HepG2 (cell line): ENCODE data around the gene MRPL36. TPM values are rescaled to one million over a fixed set of nuclear protein-coding genes. Genes with fewer than 3 reads are reported as not detected.

Experiments
- ATF5 ChIP-seq: sonication (generic); formaldehyde crosslinking; IDR thresholded peaks from 2 replicates; pipeline ENCODE4 v1.4.0; 2020; ENCODE audit warnings: mild to moderate bottlenecking, low read depth, missing genetic modification reagents
- BATF2 ChIP-seq: sonication (generic); formaldehyde crosslinking; IDR thresholded peaks from 2 replicates; pipeline ENCODE4 v1.8.0; 2022; ENCODE audit warnings: mild to moderate bottlenecking, missing genetic modification reagents, moderate library complexity
- FOXK1 ChIP-seq: sonication (generic); formaldehyde crosslinking; IDR thresholded peaks from 2 replicates; pipeline ENCODE4 v1.4.0; 2020; ENCODE audit warnings: low read depth, missing genetic modification reagents, borderline replicate concordance
- KAT2B ChIP-seq: fragments of 150-350 bp; IDR thresholded peaks from 2 replicates; pipeline ENCODE4 v1.6.1; 2014; ENCODE audit warnings: low read depth, low read length, borderline replicate concordance
- SNAI1 ChIP-seq: sonication (generic); formaldehyde crosslinking; IDR thresholded peaks from 2 replicates; pipeline ENCODE4 v1.5.0; 2020; ENCODE audit warnings: mild to moderate bottlenecking, missing genetic modification reagents, borderline replicate concordance
- THRA ChIP-seq: sonication (generic); formaldehyde crosslinking; IDR thresholded peaks from 2 replicates; pipeline ENCODE4 v1.4.0; 2020; ENCODE audit warnings: missing genetic modification reagents, borderline replicate concordance
- ZBTB7B ChIP-seq: sonication (generic); formaldehyde crosslinking; IDR thresholded peaks from 2 replicates; pipeline ENCODE4 v1.4.0; 2020; ENCODE audit warnings: missing genetic modification reagents
- ZNF225 ChIP-seq: sonication (generic); formaldehyde crosslinking; IDR thresholded peaks from 2 replicates; pipeline ENCODE4 v1.4.0; 2020; ENCODE audit warnings: mild to moderate bottlenecking, missing genetic modification reagents
- ZNF263 ChIP-seq: sonication (generic); formaldehyde crosslinking; IDR thresholded peaks from 2 replicates; pipeline ENCODE4 v1.4.0; 2020; ENCODE audit warnings: missing genetic modification reagents
- ZNF574 ChIP-seq: sonication (generic); formaldehyde crosslinking; IDR thresholded peaks from 2 replicates; pipeline ENCODE4 v1.4.0; 2020; ENCODE audit warnings: missing genetic modification reagents
- ZNF614 ChIP-seq: IDR thresholded peaks from 2 replicates; pipeline ENCODE4 v1.6.1; 2018; ENCODE audit warnings: missing biosample characterization, missing genetic modification reagents, inconsistent platforms, borderline replicate concordance
- ZNF724P ChIP-seq: sonication (generic); formaldehyde crosslinking; IDR thresholded peaks from 2 replicates; pipeline ENCODE4 v1.8.0; 2022; ENCODE audit warnings: missing genetic modification reagents, borderline replicate concordance
- polyA plus RNA-seq, 8 experiments: library from polyadenylated mRNA; depleted of rRNA in 3 of 8; stranded (reverse) in 7 of 8; unstranded in 1 of 8; fragments of >200 nt; fragmentation: Illumina TruSeq in 4 of 8; extraction: Trizol in 4 of 8; gene quantifications; 2 replicates each; pipeline versions ENCODE4 v1.2.1 to v1.2.3, GENCODE V29; 2011 to 2016; ENCODE audit warnings: low read depth in 4 of 8, missing spikeins in 1 of 8, mixed read lengths in 1 of 8; ENCODE audit not compliant: insufficient read depth in 1 of 8
- total RNA-seq, 5 experiments: library from RNA; depleted of rRNA; stranded (reverse); fragments of >200 nt; fragmentation: Illumina TruSeq; extraction: Trizol; gene quantifications; 2 replicates each; pipeline ENCODE4 v1.2.3, GENCODE V29; 2016; ENCODE audit warnings: low read depth in 1 of 5
- TF ChIP-seq, protein P1 (sequence below): IDR thresholded peaks from 2 replicates; pipeline ENCODE4 v1.4.0; 2020; ENCODE audit warnings: mild to moderate bottlenecking, missing genetic modification reagents
- TF ChIP-seq, protein P2 (sequence below): sonication (generic); formaldehyde crosslinking; conservative IDR thresholded peaks from 2 replicates; pipeline ENCODE4 v1.4.0; 2020; ENCODE audit warnings: missing genetic modification reagents
- TF ChIP-seq, protein P3 (sequence below): sonication (generic); formaldehyde crosslinking; IDR thresholded peaks from 2 replicates; pipeline ENCODE4 v1.8.0; 2022; ENCODE audit warnings: mild to moderate bottlenecking, missing genetic modification reagents, moderate library complexity

The MRPL36 gene
- total and polyA plus RNA-seq, 2 of the 13 experiments (the other 11 are each of a cell fraction or from before 2014, with no cell fraction given), result 71.3 to 113 TPM

DNA sequence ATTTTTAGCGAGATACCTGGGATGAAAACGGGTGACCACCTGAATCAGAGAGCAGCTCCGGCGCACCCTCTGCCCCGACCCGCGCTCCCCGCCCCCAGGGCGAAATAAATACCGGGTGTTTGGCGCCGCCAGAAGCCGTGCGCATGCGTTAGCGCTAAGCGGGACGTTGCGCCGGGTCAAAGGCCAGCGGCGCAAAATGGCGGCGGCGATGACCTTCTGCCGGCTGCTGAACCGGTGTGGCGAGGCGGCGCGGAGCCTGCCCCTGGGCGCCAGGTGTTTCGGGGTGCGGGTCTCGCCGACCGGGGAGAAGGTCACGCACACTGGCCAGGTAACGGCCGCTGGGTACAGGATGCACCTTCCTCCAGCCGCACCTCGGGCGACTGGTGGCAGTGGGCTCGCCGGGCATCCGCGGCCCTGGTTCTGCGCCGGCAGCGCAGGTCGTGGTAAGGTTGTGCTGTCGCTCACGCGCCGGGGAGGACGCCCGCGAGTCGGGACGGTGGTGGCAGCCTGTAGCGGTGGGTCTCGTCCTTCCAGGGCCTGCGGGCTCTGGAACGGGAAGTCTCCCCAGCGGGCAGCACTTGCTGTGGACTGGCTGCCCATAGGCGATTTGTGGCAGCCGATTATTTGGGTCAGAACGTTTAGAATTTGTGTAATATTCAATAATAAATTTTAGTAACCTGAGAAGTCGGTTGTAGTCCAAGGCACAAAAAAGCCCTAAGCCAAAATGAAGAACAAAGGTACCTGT, 1.8 kb upstream of the MRPL36 start, which contains the start of gene NDUFS6 (continued):
- TF ChIP-seq, protein P1, sequence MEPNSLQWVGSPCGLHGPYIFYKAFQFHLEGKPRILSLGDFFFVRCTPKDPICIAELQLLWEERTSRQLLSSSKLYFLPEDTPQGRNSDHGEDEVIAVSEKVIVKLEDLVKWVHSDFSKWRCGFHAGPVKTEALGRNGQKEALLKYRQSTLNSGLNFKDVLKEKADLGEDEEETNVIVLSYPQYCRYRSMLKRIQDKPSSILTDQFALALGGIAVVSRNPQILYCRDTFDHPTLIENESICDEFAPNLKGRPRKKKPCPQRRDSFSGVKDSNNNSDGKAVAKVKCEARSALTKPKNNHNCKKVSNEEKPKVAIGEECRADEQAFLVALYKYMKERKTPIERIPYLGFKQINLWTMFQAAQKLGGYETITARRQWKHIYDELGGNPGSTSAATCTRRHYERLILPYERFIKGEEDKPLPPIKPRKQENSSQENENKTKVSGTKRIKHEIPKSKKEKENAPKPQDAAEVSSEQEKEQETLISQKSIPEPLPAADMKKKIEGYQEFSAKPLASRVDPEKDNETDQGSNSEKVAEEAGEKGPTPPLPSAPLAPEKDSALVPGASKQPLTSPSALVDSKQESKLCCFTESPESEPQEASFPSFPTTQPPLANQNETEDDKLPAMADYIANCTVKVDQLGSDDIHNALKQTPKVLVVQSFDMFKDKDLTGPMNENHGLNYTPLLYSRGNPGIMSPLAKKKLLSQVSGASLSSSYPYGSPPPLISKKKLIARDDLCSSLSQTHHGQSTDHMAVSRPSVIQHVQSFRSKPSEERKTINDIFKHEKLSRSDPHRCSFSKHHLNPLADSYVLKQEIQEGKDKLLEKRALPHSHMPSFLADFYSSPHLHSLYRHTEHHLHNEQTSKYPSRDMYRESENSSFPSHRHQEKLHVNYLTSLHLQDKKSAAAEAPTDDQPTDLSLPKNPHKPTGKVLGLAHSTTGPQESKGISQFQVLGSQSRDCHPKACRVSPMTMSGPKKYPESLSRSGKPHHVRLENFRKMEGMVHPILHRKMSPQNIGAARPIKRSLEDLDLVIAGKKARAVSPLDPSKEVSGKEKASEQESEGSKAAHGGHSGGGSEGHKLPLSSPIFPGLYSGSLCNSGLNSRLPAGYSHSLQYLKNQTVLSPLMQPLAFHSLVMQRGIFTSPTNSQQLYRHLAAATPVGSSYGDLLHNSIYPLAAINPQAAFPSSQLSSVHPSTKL (CRISPR knock-in tag), result peak; percentile 50; the same call in 1 of the 2 replicates
- TF ChIP-seq, protein P2, sequence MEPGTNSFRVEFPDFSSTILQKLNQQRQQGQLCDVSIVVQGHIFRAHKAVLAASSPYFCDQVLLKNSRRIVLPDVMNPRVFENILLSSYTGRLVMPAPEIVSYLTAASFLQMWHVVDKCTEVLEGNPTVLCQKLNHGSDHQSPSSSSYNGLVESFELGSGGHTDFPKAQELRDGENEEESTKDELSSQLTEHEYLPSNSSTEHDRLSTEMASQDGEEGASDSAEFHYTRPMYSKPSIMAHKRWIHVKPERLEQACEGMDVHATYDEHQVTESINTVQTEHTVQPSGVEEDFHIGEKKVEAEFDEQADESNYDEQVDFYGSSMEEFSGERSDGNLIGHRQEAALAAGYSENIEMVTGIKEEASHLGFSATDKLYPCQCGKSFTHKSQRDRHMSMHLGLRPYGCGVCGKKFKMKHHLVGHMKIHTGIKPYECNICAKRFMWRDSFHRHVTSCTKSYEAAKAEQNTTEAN (CRISPR knock-in tag), result 0 out of 2 replicates have a peak, but pooled peaks have one; percentile 6
- TF ChIP-seq BATF2 (CRISPR knock-in tag), result 0 out of 2 replicates have a peak, but pooled peaks have one; percentile 60
- TF ChIP-seq ZNF574 (CRISPR knock-in tag), result peak; percentile 83
- peak; percentile 81; the same call in 1 of the 2 replicates for TF ChIP-seq ZNF225
- no peak for TF ChIP-seq SNAI1 (CRISPR knock-in tag)
- TF ChIP-seq ZNF263 (CRISPR knock-in tag), result 0 out of 2 replicates have a peak, but pooled peaks have one; percentile 42
- no peak for TF ChIP-seq ZNF614
- no peak for TF ChIP-seq KAT2B
- TF ChIP-seq THRA (CRISPR knock-in tag), result 0 out of 2 replicates have a peak, but pooled peaks have one; percentile 46
- 0 out of 2 replicates have a peak, but pooled peaks have one; percentile 70 for TF ChIP-seq ZNF724P (CRISPR knock-in tag)
- no peak for TF ChIP-seq ZBTB7B (CRISPR knock-in tag)
- TF ChIP-seq, protein P3, sequence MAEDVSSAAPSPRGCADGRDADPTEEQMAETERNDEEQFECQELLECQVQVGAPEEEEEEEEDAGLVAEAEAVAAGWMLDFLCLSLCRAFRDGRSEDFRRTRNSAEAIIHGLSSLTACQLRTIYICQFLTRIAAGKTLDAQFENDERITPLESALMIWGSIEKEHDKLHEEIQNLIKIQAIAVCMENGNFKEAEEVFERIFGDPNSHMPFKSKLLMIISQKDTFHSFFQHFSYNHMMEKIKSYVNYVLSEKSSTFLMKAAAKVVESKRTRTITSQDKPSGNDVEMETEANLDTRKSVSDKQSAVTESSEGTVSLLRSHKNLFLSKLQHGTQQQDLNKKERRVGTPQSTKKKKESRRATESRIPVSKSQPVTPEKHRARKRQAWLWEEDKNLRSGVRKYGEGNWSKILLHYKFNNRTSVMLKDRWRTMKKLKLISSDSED (CRISPR knock-in tag), result no peak
- TF ChIP-seq ATF5 (CRISPR knock-in tag), result no peak
- 0 out of 2 replicates have a peak, but pooled peaks have one; percentile 49 for TF ChIP-seq FOXK1 (CRISPR knock-in tag)
